SK-N-SH (cell line): Measurements from ENCODE around the gene BANF1. TPM values are rescaled to one million over a fixed set of nuclear protein-coding genes. Genes with fewer than 3 reads are reported as not detected.
A peak's percentile ranks its signal among the peaks of the same experiment; 100 is the strongest.

ENCODE experiments used
- CTCF ChIA-PET: fragments of 300-600, 350-600 bp; formaldehyde crosslinking; extraction: SDS; loops from one replicate; lab custom pipeline; 2021; lab: Yijun Ruan, JAX
- POLR2A ChIA-PET: fragments of 350-600 bp; sonication (Branson Sonifier 250); formaldehyde crosslinking; extraction: SDS; loops from one replicate; lab custom pipeline; 2020; ENCODE audit warnings: antibody characterized with exemption, inconsistent platforms; lab: Yijun Ruan, JAX
- DNase-seq: peaks from one replicate; pipeline ENCODE4 v3.0.0; 2012
- H2AFZ ChIP-seq: fragments of 200-600 bp; sonication (generic); 2 replicates; pipeline ENCODE4 v1.8.1; 2016; ENCODE audit warnings: antibody characterized with exemption, mild to moderate bottlenecking, low read depth
- H3F3A ChIP-seq: fragments of 200-600 bp; sonication (generic); replicated peaks from 2 replicates; pipeline ENCODE3; 2016; ENCODE audit warnings: antibody characterized with exemption, mild to moderate bottlenecking; ENCODE audit not compliant: insufficient read depth
- H3K27ac ChIP-seq, 2 experiments: fragments of 200-500 bp in 1 of 2; fragments of 200-600 bp in 1 of 2; sonication (Bioruptor generic) in 1 of 2; sonication (generic), shearing (Covaris generic) in 1 of 2; 2 replicates each; pipeline versions ENCODE4 v1.5.1 to v1.6.1; 2014 to 2016; ENCODE audit warnings: low read depth in 2 of 2, inconsistent platforms in 1 of 2, low read length in 1 of 2, mild to moderate bottlenecking in 1 of 2, mixed read lengths in 1 of 2
- H3K27me3 ChIP-seq: fragments of 200-600 bp; sonication (generic), shearing (Covaris generic); 2 replicates; pipeline ENCODE4 v1.6.1; 2016; ENCODE audit warnings: mixed run types; ENCODE audit not compliant: insufficient read depth
- H3K36me3 ChIP-seq, 2 experiments: fragments of 200-500 bp in 1 of 2; fragments of 200-600 bp in 1 of 2; sonication (Bioruptor generic) in 1 of 2; sonication (generic) in 1 of 2; replicated peaks in 1 of 2; 2 replicates each; pipeline versions ENCODE3 to v1.5.1; 2014 to 2016; ENCODE audit warnings: low read length in 1 of 2, mild to moderate bottlenecking in 1 of 2; ENCODE audit not compliant: insufficient read depth in 2 of 2, control insufficient read depth in 1 of 2
- H3K4me1 ChIP-seq, 2 experiments: fragments of 200-500 bp in 1 of 2; fragments of 200-600 bp in 1 of 2; sonication (Bioruptor generic) in 1 of 2; sonication (generic), shearing (Covaris generic) in 1 of 2; 2 replicates each; pipeline versions ENCODE4 v1.5.1 to v1.6.1; 2014 to 2016; ENCODE audit warnings: low read depth in 1 of 2, low read length in 1 of 2, mixed run types in 1 of 2; ENCODE audit not compliant: insufficient read depth in 2 of 2, control insufficient read depth in 1 of 2
- H3K4me2 ChIP-seq: fragments of 200-600 bp; sonication (generic), shearing (Covaris generic); 2 replicates; pipeline ENCODE4 v1.6.1; 2017; ENCODE audit warnings: mixed run types
- H3K4me3 ChIP-seq, 2 experiments: fragments of 200-500 bp in 1 of 2; fragments of 200-600 bp in 1 of 2; sonication (Bioruptor generic) in 1 of 2; sonication (generic), shearing (Covaris generic) in 1 of 2; 2 replicates each; pipeline versions ENCODE4 v1.5.1 to v1.8.1; 2014 to 2016; ENCODE audit warnings: low read depth in 2 of 2, inconsistent platforms in 1 of 2, low read length in 1 of 2, mild to moderate bottlenecking in 1 of 2, mixed read lengths in 1 of 2, moderate library complexity in 1 of 2
- H3K79me2 ChIP-seq: fragments of 200-600 bp; sonication (generic); 2 replicates; pipeline ENCODE4 v1.8.1; 2017; ENCODE audit warnings: mild to moderate bottlenecking; ENCODE audit not compliant: insufficient read depth
- H3K9ac ChIP-seq: fragments of 200-600 bp; sonication (generic); 2 replicates; pipeline ENCODE4 v1.6.1; 2017; ENCODE audit warnings: mixed run types
- H3K9me2 ChIP-seq: fragments of 200-600 bp; sonication (generic); 2 replicates; pipeline ENCODE4 v1.6.1; 2017; ENCODE audit warnings: mixed run types
- H3K9me3 ChIP-seq: fragments of 200-600 bp; sonication (generic); 2 replicates; pipeline ENCODE4 v1.6.1; 2017; ENCODE audit warnings: mixed run types, mild to moderate bottlenecking, moderate library complexity
- H4K20me1 ChIP-seq: fragments of 200-600 bp; sonication (generic); 2 replicates; pipeline ENCODE4 v1.6.1; 2017; ENCODE audit warnings: mild to moderate bottlenecking, mixed run types; ENCODE audit not compliant: insufficient read depth
- ELF1 ChIP-seq: IDR thresholded peaks from 2 replicates; pipeline ENCODE4 v1.4.0; 2012
- EZH2phosphoT487 ChIP-seq: fragments of 200-600 bp; sonication (generic); IDR thresholded peaks from 2 replicates; pipeline ENCODE4 v1.6.1; 2017; ENCODE audit warnings: low read depth, mixed run types, mild to moderate bottlenecking, antibody characterized with exemption, moderate library complexity, borderline replicate concordance
- FOXM1 ChIP-seq: IDR thresholded peaks from 2 replicates; pipeline ENCODE4 v1.4.0; 2012; ENCODE audit warnings: low read depth, mild to moderate bottlenecking
- GABPA ChIP-seq: IDR thresholded peaks from 2 replicates; pipeline ENCODE4 v1.4.0; 2012; ENCODE audit warnings: low read depth, mild to moderate bottlenecking
- GATA2 ChIP-seq: sonication (generic); formaldehyde crosslinking; IDR thresholded peaks from 2 replicates; pipeline ENCODE4 v1.5.0; 2020; ENCODE audit warnings: mild to moderate bottlenecking, missing genetic modification reagents
- IRF3 ChIP-seq: fragments of 150-350 bp; IDR thresholded peaks from 2 replicates; pipeline ENCODE4 v1.6.1; 2016; ENCODE audit warnings: mild to moderate bottlenecking, low read depth, low read length
- MEF2A ChIP-seq: IDR thresholded peaks from 2 replicates; pipeline ENCODE4 v1.4.0; 2012; ENCODE audit warnings: low read depth, borderline replicate concordance
- NRF1 ChIP-seq: IDR thresholded peaks from 2 replicates; pipeline ENCODE4 v1.6.1; 2012; ENCODE audit warnings: low read depth, mild to moderate bottlenecking, low read length
- PBX3 ChIP-seq: IDR thresholded peaks from 2 replicates; pipeline ENCODE4; 2012
- POLR2AphosphoS5 ChIP-seq: IDR thresholded peaks from 2 replicates; pipeline ENCODE4 v1.6.1; 2012; ENCODE audit warnings: low read depth, low read length
- RFX5 ChIP-seq: IDR thresholded peaks from 2 replicates; pipeline ENCODE4 v1.6.1; 2012; ENCODE audit warnings: mild to moderate bottlenecking, improper control_type of control experiment, low read length
- SIN3A ChIP-seq: IDR thresholded peaks from 2 replicates; pipeline ENCODE4 v1.6.1; 2012; ENCODE audit warnings: low read depth, mild to moderate bottlenecking, low read length, moderate library complexity, borderline replicate concordance
- SMC3 ChIP-seq: IDR thresholded peaks from 2 replicates; pipeline ENCODE4 v1.6.1; 2012; ENCODE audit warnings: low read depth, low read length, improper control_type of control experiment
- TCF12 ChIP-seq: IDR thresholded peaks from 2 replicates; pipeline ENCODE4 v1.4.0; 2012
- USF1 ChIP-seq: IDR thresholded peaks from 2 replicates; pipeline ENCODE4 v1.4.0; 2012; ENCODE audit warnings: low read depth, borderline replicate concordance
- YY1 ChIP-seq: IDR thresholded peaks from 2 replicates; pipeline ENCODE4 v1.4.0; 2012; ENCODE audit warnings: low read depth, mild to moderate bottlenecking
- ZBTB33 ChIP-seq: IDR thresholded peaks from 2 replicates; pipeline ENCODE4 v1.4.0; 2012; ENCODE audit warnings: low read depth, borderline replicate concordance
- WGBS: methylation state at CpG from one replicate; pipeline ENCODE4 v1.1.6; 2017; ENCODE audit warnings: low lambda C conversion rate; 5-methylcytosine and 5-hydroxymethylcytosine counted together
- polyA plus RNA-seq, 3 experiments: library from polyadenylated mRNA; depleted of rRNA; stranded (reverse); fragments of >200 nt; gene quantifications; 2 replicates each; pipeline ENCODE4 v1.2.3, GENCODE V29; 2012

The BANF1 gene
- polyA plus RNA-seq, 1 of the 3 experiments (the other 2 are of a cell fraction) = 382 TPM

- H3K79me2 ChIP-seq = no peaks in the 10 kb centered on the region
- H3K36me3 ChIP-seq = peaks cover 7 to 45% of the 10 kb centered on the region in 2 experiments
- ChIA-PET POLR2A (no interaction called here), CTCF (interaction anchor here (1.2 to 20.1 kb wide), 5 partner anchors 10 to 233 kb away, joined by 3 to 261 read pairs (median 4); partner anchors contain the start of genes CCDC85B, CTSW and FIBP)
- H3K9me3 ChIP-seq = no peaks in the 10 kb centered on the region
- H3K4me3 ChIP-seq = no peak overlapping the region
- H3K27me3 ChIP-seq = no peaks in the 10 kb centered on the region
- TF ChIP-seq FOXM1 (no peak), IRF3 (no peak), NRF1 (no peak), YY1 (no peak), POLR2AphosphoS5 (no peak), MEF2A (no peak), GATA2 (CRISPR knock-in tag) (no peak), SIN3A (no peak), RFX5 (no peak), ZBTB33 (no peak), SMC3 (no peak), GABPA (no peak), ELF1 (no peak), EZH2phosphoT487 (no peak), TCF12 (no peak), PBX3 (no peak), USF1 (no peak)
- H3K9ac ChIP-seq = no peak overlapping the region
- no peak overlapping the region for H3K4me2 ChIP-seq
- H3F3A ChIP-seq = peaks cover 10% of the 10 kb centered on the region
- peak; percentile 12 for DNase-seq
- H3K9me2 ChIP-seq = no peaks in the 10 kb centered on the region
- H3K27ac ChIP-seq = no peak overlapping the region
- WGBS = 97% methylated on average over 25 of the region's 29 CpGs
- no peaks in the 10 kb centered on the region for H4K20me1 ChIP-seq
- H3K4me1 ChIP-seq = no peaks in the 10 kb centered on the region
- no peak overlapping the region for H2AFZ ChIP-seq
These were observed 24.5 kb upstream of the BANF1 start for GRCh38 chr11:65977621-65978390.
